NCI-H510A treated with DMSO at 0.1 percent for 48 hours (cell line): ENCODE data around the gene CDK5RAP3.

Source experiments
- DNase-seq: peaks from one replicate; lab custom pipeline; 2025; lab: John Stamatoyannopoulos, UW

CDK5RAP3 gene

GRCh38 chr17:48024149-48025039 is 53.5 kb downstream of the CDK5RAP3 start:
- no peak for DNase-seq

- DNase-seq, result peak; percentile 99
These were observed 54.4 kb downstream of the CDK5RAP3 start for GRCh38 chr17:48025040-48025903.

DNA sequence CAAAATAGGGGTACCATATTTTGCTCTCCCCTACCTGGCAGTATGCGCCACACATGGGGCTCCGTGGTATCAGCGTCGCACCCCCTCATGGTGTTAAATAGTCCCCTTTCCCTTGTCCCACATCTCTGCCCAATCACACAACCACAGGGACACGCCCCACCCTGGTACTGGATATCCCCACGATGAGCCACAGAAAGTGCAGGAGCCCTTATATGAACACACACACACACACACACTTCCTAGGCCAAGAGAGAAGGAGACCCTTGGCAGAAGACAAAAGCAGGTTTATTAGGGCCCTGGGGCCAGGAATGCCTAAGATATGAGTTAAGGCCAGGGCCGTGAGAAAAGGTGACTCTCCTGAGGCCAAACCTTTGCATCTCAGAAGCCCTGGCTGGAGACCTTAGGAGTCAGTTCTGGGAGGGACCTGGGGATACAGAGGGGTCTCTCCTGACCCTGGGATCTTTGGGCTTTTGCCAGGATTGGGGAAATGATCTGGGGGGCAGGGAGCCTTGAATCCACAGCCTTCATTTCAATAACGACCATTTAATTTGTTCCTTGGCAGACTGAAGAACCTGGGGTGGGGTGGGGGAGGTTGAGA is 55.1 kb downstream of the CDK5RAP3 start:
- no peak for DNase-seq

DNA sequence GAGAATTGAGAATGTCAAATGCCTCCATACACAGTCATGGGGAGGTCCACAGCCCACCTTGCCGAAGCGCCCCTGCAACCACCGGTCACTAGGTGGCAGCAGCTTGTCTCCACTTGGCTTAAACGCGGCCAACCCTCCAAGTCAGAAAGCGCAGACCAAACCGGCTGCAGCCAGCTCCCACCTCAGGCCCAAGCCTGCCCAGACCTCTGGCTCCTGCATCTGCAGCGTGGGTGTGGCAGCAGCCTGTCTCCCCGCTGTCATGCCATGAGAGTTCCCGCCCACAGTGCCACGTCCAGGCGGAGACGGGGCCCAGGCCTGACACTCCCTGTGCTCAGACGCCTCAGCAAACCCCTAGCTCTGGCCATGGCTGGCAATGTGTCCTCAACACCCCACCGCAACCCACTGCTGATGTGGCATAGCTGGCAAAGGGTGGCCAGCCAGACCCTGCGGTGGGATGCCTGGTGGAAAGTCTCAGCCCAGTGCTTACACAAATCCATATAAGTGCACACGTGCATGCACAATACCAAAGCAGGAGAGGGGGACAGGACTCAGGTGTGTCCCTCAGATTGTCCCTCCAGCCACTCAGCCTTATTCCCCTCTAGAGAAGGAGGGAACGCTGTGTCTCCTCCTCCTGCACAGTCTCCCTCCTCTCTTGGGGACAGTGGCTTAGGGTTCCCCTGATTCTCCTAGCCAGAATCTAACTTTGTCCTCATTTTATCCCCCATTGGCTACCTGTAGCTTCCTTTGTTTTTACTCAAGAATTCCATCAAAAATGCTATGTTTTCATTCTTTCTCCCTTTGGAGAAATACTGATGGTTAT is 55.8 kb downstream of the CDK5RAP3 start:
- DNase-seq, result peak; percentile 98

DNA sequence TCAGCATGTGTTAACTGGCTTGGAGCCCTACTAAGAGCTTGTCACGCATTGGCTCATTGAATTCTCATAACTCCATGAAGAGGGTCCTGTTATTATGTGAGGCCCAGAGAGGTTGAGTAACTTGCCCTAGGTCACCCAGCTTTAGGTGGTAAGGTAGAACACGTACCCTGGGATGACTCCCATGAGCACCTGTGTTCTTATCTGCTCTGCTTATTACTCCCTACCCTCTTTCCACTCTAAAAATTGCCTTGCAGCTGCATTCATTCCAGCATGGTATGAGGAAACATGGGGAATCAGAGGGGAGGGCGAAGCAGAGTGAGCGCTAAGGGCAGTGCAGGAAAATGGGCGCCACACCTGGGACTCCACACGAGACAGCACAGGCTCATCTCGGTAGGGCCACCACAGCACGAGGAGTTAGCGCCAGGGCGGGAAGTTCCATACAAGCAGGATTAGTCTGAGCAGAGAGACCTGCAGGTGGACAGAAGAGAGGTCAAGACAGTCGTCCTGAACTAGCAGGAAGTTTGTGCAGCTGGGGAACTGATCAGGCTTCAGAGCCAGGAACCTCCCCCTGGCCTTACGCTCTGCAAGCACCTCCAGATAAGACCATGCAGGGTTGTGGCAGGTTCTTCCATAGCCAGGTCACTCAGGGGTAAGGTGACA is 56.5 kb downstream of the CDK5RAP3 start:
- no peak for DNase-seq

GRCh38 chr17:48028736-48029135 is 57.8 kb downstream of the CDK5RAP3 start:
- no peak for DNase-seq

DNA sequence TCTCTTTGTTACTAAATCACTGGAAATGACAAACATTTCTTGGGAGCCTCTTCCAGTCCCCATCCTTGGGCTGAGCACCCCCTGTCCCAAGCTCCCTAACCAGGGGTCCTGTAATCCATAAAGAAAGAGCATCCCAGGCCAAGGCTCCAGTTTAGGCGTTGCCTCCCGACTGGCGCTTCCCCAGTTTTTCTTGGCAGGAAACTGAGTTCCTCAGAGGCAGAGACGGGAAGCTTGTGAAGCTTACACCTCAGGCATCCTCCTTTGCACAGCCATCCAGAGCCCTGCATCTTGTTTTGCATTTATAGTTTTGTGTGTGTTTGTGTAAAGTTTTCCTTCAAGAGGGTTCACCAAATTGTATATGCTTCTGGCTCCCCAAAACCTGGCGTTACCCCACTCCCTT is 59.6 kb downstream of the CDK5RAP3 start:
- no peak for DNase-seq
